Endodermal cell (in vitro differentiated cells): ENCODE data around the gene COQ8B. TPM values are rescaled to one million over a fixed set of nuclear protein-coding genes. Genes with fewer than 3 reads are reported as not detected.

ENCODE experiments used
- DNase-seq: peaks from one replicate; pipeline ENCODE4 v3.0.0-alpha.2; 2017
- H3K27ac ChIP-seq: 2 replicates; pipeline ENCODE4 v1.5.1; 2013; ENCODE audit warnings: mild to moderate bottlenecking, low read depth, low read length, moderate library complexity
- H3K27me3 ChIP-seq: 2 replicates; pipeline ENCODE4 v1.6.1; 2013; ENCODE audit warnings: mild to moderate bottlenecking, low read length, moderate library complexity; ENCODE audit not compliant: insufficient read depth, control insufficient read depth, poor library complexity, severe bottlenecking
- H3K36me3 ChIP-seq: 2 replicates; pipeline ENCODE4 v1.7.0; 2013; ENCODE audit warnings: mild to moderate bottlenecking, low read length, moderate library complexity; ENCODE audit not compliant: control insufficient read depth, insufficient read depth
- H3K4me1 ChIP-seq: one replicate; pipeline ENCODE4 v1.7.0; 2013; ENCODE audit warnings: low read length; ENCODE audit not compliant: control insufficient read depth, insufficient read depth
- H3K4me3 ChIP-seq: 2 replicates; pipeline ENCODE4 v1.5.1; 2013; ENCODE audit warnings: mild to moderate bottlenecking, low read length, moderate library complexity
- H3K9ac ChIP-seq: 2 replicates; pipeline ENCODE4 v1.6.1; 2013; ENCODE audit warnings: mild to moderate bottlenecking, low read length, moderate library complexity; ENCODE audit not compliant: poor library complexity, severe bottlenecking; ENCODE audit errors: extremely low read depth
- H3K9me3 ChIP-seq: 2 replicates; pipeline ENCODE4 v1.6.1; 2013; ENCODE audit warnings: mild to moderate bottlenecking, low read length, moderate library complexity; ENCODE audit not compliant: control insufficient read depth
- H3K27ac Mint-ChIP-seq: 2 replicates; pipeline ENCODE4 v1.8.0; 2020; ENCODE audit warnings: mixed read lengths
- H3K27me3 Mint-ChIP-seq: 2 replicates; pipeline ENCODE4 v1.8.0; 2021; ENCODE audit warnings: mild to moderate bottlenecking, mixed read lengths; ENCODE audit not compliant: insufficient read depth
- H3K36me3 Mint-ChIP-seq: 2 replicates; pipeline ENCODE4 v1.8.0; 2020; ENCODE audit warnings: low read depth, mixed read lengths
- H3K4me1 Mint-ChIP-seq: 2 replicates; pipeline ENCODE4 v1.8.0; 2020; ENCODE audit warnings: mixed read lengths
- H3K4me3 Mint-ChIP-seq: 2 replicates; pipeline ENCODE4 v1.8.0; 2020; ENCODE audit warnings: mild to moderate bottlenecking, moderate library complexity, mixed read lengths
- H3K9me3 Mint-ChIP-seq: 2 replicates; pipeline ENCODE4 v1.8.0; 2020; ENCODE audit warnings: mild to moderate bottlenecking, mixed read lengths
- CTCF ChIP-seq: fragments of 200-600 bp; sonication (generic); conservative IDR thresholded peaks from 2 replicates; pipeline ENCODE4 v1.5.0; 2021; ENCODE audit warnings: antibody characterized with exemption, mild to moderate bottlenecking
- WGBS, 2 experiments: methylation state at CpG; one replicate each; pipeline versions ENCODE4 v1.1.5 to v1.1.7; 2013; ENCODE audit warnings: missing lambda C conversion rate in 2 of 2, mixed read lengths in 1 of 2; ENCODE audit not compliant: insufficient coverage in 1 of 2, insufficient read length in 1 of 2; 5-methylcytosine and 5-hydroxymethylcytosine counted together
- total RNA-seq, 2 donors: library from RNA; stranded (reverse); fragmentation: NEBNext Ultra II Directional in 1 of 2; extraction: Animal tissue kit (Norgen Biotek cat#: 25700) in 1 of 2; gene quantifications; 2 replicates in 1 of 2; 3 replicates in 1 of 2; pipeline ENCODE4 v1.2.1, GENCODE V29; 2021

COQ8B gene
- total RNA-seq, 2 donors from 2014 or later: 45.6 to 49.8 TPM

DNA sequence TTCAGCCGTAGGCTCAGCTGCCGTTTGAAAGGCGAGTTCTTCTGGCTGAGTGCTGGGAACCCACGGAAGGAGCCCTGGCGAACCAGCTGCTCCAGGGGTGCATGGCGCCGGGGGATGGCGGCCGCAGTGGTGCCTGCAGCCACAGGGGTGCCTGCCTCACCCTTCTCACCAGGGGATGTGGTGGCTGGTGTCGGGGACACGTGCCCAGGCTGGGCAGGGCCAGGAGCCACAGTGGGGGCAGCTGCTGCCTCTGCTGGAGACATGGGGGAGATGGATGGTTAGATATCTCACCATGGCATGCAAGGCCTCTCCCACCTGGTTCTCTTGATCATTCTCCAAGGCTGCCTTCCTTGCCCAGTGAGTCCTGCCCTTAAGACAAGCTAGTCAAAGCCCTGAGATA, 43.3 kb downstream of the COQ8B start:
- Mint-ChIP-seq H3K36me3 (peaks cover 55% of the 10 kb centered on the region), H3K4me1 (no peaks in the 10 kb centered on the region), H3K4me3 (no peak overlapping the region), H3K27me3 (no peaks in the 10 kb centered on the region), H3K27ac (no peak overlapping the region), H3K9me3 (no peaks in the 10 kb centered on the region)
- WGBS, 2 experiments: 89 to 90% methylated on average over 6 to 11 of the region's 11 CpGs
- no peaks in the 10 kb centered on the region for H3K4me1 ChIP-seq
- H3K36me3 ChIP-seq: peaks cover 80% of the 10 kb centered on the region
- H3K27me3 ChIP-seq: no peaks in the 10 kb centered on the region
- DNase-seq: no peak
- H3K9me3 ChIP-seq: no peaks in the 10 kb centered on the region
- H3K9ac ChIP-seq: no peak overlapping the region
- no peak overlapping the region for H3K27ac ChIP-seq
- no peak overlapping the region for H3K4me3 ChIP-seq
- TF ChIP-seq CTCF: no peak

DNA sequence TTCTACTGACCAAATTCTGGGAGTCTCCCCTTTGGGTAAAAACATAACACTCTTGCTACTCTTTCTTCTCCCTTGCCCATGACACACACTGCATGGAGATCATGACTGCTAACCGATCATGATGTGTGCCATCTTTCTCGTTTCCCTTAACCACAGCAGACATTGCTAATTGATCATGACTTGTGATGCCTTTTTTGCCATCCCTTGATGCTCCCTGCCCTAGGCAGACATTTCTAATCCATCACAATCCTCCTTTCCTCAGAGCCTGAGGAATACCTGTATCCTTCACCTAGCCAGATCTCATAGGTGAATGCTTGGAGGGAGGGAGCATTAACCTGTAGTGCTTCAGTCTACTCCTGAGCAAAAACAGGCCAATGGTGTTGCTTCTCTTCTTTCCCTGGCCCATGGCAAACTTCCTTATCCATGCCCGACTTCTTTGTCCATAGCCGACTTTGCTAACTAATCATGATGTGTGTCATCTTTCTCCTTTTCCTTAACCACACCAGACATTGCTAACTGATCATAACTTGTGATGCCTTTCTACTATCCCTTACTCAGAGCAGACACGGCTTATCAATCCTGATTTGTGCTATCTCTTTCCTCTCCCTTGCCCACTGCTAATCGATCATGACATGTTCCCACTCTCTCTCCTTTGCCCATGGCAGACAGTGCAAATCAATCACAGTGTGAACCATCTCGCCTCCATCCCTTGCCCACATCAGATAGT, 44.0 kb downstream of the COQ8B start:
- 94% methylated on average over 7 of the region's 7 CpGs for WGBS, 2 experiments
- no peak overlapping the region for H3K9ac ChIP-seq
- no peaks in the 10 kb centered on the region for H3K27me3 Mint-ChIP-seq
- no peak overlapping the region for H3K27ac ChIP-seq
- DNase-seq: no peak
- no peak overlapping the region for H3K27ac Mint-ChIP-seq
- H3K36me3 Mint-ChIP-seq: peaks cover 53% of the 10 kb centered on the region
- TF ChIP-seq CTCF: no peak
- H3K9me3 ChIP-seq: no peaks in the 10 kb centered on the region
- H3K9me3 Mint-ChIP-seq: no peaks in the 10 kb centered on the region
- H3K4me3 ChIP-seq: no peak overlapping the region
- peaks cover 76% of the 10 kb centered on the region for H3K36me3 ChIP-seq
- no peaks in the 10 kb centered on the region for H3K4me1 ChIP-seq
- no peak overlapping the region for H3K4me3 Mint-ChIP-seq
- H3K27me3 ChIP-seq: no peaks in the 10 kb centered on the region
- no peaks in the 10 kb centered on the region for H3K4me1 Mint-ChIP-seq

- no peaks in the 10 kb centered on the region for H3K27me3 Mint-ChIP-seq
- Histone ChIP-seq H3K4me3 (no peak overlapping the region), H3K4me1 (no peaks in the 10 kb centered on the region), H3K9ac (no peak overlapping the region), H3K27me3 (no peaks in the 10 kb centered on the region), H3K27ac (no peak overlapping the region), H3K36me3 (peaks cover 71% of the 10 kb centered on the region), H3K9me3 (no peaks in the 10 kb centered on the region)
- H3K27ac Mint-ChIP-seq: no peak overlapping the region
- DNase-seq: no peak
- H3K4me3 Mint-ChIP-seq: no peak overlapping the region
- H3K9me3 Mint-ChIP-seq: no peaks in the 10 kb centered on the region
- 85 to 91% methylated on average over 2 of the region's 2 CpGs for WGBS, 2 experiments
- H3K36me3 Mint-ChIP-seq: peaks cover 50% of the 10 kb centered on the region
- H3K4me1 Mint-ChIP-seq: no peaks in the 10 kb centered on the region
- TF ChIP-seq CTCF: no peak
These were observed 44.6 kb downstream of the COQ8B start for GRCh38 chr19:40672038-40672437.
